Measurements from ENCODE around the gene DOCK7.

DOCK7 gene

DNA sequence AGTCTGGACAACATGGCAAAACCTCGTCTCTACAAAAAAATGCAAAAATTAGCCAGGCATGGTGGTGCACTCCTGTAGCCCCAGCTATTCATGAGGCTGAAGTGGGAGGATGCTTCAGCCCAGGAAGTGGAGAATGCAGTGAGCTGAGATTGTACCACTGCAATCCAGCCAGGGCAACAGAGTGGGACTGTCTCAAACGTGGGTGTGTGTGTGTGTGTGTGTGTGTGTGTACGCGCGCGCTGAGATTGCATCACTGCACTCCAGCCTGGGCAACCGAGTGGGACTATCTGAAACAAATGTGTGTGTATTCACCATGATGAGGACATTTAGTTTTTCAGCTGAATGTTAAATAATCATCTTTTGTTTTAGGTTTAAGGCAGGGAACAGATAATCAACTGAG, 230.2 kb downstream of the DOCK7 start:
- Histone ChIP-seq H3K4me1 (ENCODE audit: control insufficient read depth in 1 of 2, insufficient read depth in 1 of 2, low read depth in 1 of 2, low read length in 1 of 2) (no peaks in the 10 kb centered on the region), H3K4me3 (ENCODE audit: low read depth in 1 of 2, low read length in 1 of 2) (no peak overlapping the region), H3K36me3 (peaks cover 16% of the 10 kb centered on the region), H3K27me3 (no peaks in the 10 kb centered on the region), H3K9me3 (no peaks in the 10 kb centered on the region), H3K27ac (no peak overlapping the region)
- TF ChIP-seq, protein P1, sequence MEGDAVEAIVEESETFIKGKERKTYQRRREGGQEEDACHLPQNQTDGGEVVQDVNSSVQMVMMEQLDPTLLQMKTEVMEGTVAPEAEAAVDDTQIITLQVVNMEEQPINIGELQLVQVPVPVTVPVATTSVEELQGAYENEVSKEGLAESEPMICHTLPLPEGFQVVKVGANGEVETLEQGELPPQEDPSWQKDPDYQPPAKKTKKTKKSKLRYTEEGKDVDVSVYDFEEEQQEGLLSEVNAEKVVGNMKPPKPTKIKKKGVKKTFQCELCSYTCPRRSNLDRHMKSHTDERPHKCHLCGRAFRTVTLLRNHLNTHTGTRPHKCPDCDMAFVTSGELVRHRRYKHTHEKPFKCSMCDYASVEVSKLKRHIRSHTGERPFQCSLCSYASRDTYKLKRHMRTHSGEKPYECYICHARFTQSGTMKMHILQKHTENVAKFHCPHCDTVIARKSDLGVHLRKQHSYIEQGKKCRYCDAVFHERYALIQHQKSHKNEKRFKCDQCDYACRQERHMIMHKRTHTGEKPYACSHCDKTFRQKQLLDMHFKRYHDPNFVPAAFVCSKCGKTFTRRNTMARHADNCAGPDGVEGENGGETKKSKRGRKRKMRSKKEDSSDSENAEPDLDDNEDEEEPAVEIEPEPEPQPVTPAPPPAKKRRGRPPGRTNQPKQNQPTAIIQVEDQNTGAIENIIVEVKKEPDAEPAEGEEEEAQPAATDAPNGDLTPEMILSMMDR (IDR thresholded peaks at IDR 0.05): no peak

DNA sequence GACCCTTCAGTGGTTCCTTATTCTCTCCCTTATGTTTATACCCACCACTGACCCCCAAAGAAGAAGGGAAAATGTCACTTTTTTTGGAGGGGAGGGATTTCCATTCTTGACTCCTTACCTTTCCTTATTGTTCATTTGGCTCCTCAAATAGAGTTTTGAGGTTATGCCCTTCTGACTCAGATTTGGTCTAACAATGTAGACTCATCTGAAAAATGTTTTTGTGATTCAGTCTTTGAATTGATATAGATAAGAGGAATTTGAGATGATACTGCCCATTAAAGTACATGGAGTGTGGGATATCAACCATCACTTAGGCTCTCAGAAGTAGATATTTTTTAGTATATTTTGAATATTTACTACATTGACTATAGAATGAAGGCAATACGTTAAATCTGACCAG, 235.2 kb downstream of the DOCK7 start:
- no peaks in the 10 kb centered on the region for H3K27me3 ChIP-seq
- TF ChIP-seq, protein P1 (IDR thresholded peaks at IDR 0.05): no peak
- H3K4me3 ChIP-seq (ENCODE audit: low read depth in 1 of 2, low read length in 1 of 2): no peak overlapping the region
- H3K36me3 ChIP-seq: peaks cover 64% of the 10 kb centered on the region
- no peaks in the 10 kb centered on the region for H3K4me1 ChIP-seq (ENCODE audit: control insufficient read depth in 1 of 2, insufficient read depth in 1 of 2, low read depth in 1 of 2, low read length in 1 of 2)
- H3K27ac ChIP-seq: no peak overlapping the region
- no peaks in the 10 kb centered on the region for H3K9me3 ChIP-seq

DNA sequence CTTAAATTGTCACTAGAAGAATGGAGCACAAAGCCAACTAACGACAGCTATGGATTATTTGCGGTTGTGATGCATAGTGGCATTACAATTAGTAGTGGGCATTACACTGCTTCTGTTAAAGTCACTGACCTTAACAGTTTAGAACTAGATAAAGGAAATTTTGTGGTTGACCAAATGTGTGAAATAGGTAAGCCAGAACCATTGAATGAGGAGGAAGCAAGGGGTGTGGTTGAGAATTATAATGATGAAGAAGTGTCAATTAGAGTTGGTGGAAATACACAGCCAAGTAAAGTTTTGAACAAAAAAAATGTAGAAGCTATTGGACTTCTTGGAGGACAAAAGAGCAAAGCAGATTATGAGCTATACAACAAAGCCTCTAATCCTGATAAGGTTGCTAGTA, 237.9 kb downstream of the DOCK7 start:
- Histone ChIP-seq H3K27ac (no peak overlapping the region), H3K4me1 (ENCODE audit: control insufficient read depth in 1 of 2, insufficient read depth in 1 of 2, low read depth in 1 of 2, low read length in 1 of 2) (peaks cover 3 to 4% of the 10 kb centered on the region in 2 experiments), H3K4me3 (ENCODE audit: low read depth in 1 of 2, low read length in 1 of 2) (no peak overlapping the region), H3K9me3 (no peaks in the 10 kb centered on the region), H3K36me3 (peaks cover 79% of the 10 kb centered on the region), H3K27me3 (no peaks in the 10 kb centered on the region)
- TF ChIP-seq, protein P1 (IDR thresholded peaks at IDR 0.05): no peak

DNA sequence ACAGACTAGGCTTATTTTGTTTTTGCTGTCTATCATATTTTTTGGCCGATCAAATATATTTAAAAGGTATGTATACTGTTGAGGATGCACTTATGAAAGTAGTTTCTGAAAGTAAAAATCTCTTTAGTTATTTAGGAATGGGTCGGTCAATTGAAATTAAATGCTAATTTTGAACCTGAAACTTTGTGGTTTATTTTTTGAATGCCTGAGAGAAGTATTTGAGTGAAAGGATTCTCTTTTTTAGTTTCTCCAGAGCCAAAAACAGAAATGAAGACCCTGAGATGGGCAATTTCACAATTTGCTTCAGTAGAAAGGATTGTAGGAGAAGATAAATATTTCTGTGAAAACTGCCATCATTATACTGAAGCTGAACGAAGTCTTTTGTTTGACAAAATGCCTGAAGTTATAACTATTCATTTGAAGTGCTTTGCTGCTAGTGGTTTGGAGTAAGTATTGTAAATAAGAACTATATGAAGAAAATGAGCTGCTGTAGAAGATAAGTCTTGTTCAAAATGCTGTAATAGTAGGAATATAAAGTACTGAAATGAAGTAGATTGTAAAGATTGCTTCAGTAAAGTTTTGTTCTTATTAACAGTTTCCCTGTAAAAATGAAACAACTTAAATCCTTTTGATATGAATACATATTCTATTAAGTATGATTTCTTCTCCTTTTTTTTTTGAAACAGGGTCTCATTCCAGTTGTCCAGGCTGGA, 239.8 kb downstream of the DOCK7 start:
- Histone ChIP-seq H3K27ac (no peak overlapping the region), H3K4me3 (ENCODE audit: low read depth in 1 of 2, low read length in 1 of 2) (no peak overlapping the region), H3K9me3 (no peaks in the 10 kb centered on the region), H3K4me1 (ENCODE audit: control insufficient read depth in 1 of 2, insufficient read depth in 1 of 2, low read depth in 1 of 2, low read length in 1 of 2) (peaks cover 9 to 10% of the 10 kb centered on the region in 2 experiments), H3K36me3 (peaks cover 72% of the 10 kb centered on the region), H3K27me3 (no peaks in the 10 kb centered on the region)
- TF ChIP-seq, protein P1 (IDR thresholded peaks at IDR 0.05): no peak

DNA sequence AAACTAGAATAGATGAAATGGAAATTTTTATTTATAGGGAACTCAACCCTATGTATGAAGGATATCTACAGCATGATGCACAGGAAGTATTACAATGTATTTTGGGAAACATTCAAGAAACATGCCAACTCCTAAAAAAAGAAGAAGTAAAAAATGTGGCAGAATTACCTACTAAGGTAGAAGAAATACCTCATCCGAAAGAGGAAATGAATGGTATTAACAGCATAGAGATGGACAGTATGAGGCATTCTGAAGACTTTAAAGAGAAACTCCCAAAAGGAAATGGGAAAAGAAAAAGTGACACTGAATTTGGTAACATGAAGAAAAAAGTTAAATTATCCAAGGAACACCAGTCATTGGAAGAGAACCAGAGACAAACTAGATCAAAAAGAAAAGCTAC, 243.5 kb downstream of the DOCK7 start:
- Histone ChIP-seq H3K27me3 (no peaks in the 10 kb centered on the region), H3K9me3 (no peaks in the 10 kb centered on the region), H3K4me3 (ENCODE audit: low read depth in 1 of 2, low read length in 1 of 2) (no peak overlapping the region), H3K36me3 (peaks cover 63% of the 10 kb centered on the region), H3K4me1 (ENCODE audit: control insufficient read depth in 1 of 2, insufficient read depth in 1 of 2, low read depth in 1 of 2, low read length in 1 of 2) (peaks cover 9 to 10% of the 10 kb centered on the region in 2 experiments), H3K27ac (peak overlapping the region; percentile 21)
- TF ChIP-seq, protein P1 (IDR thresholded peaks at IDR 0.05): no peak
